Activated T-cell treated with anti-CD3 and anti-CD28 coated beads, Interleukin-2, amount 50 U/mL, for 4 hours (primary cell): ENCODE data around the gene SIRT3. TPM values are rescaled to one million over a fixed set of nuclear protein-coding genes. Genes with fewer than 3 reads are reported as not detected.
"Not testable (repeated sequence)": the region's sequence is repeated elsewhere in the genome, so short reads cannot be mapped to it uniquely, and the experiment has no call there.

Experiments
- ATAC-seq, 2 donors: fragments of 200-7000 bp; cut with Tn5 transposase; one replicate each; pipeline ENCODE4 v1.10.0; 2021
- DNase-seq: peaks from one replicate; pipeline ENCODE4 v3.0.0-alpha.2; 2020
- H3K27me3 Mint-ChIP-seq: one replicate; pipeline ENCODE4 v1.8.0; 2021; ENCODE audit warnings: low read depth, mixed read lengths
- H3K36me3 Mint-ChIP-seq: one replicate; pipeline ENCODE4 v1.8.0; 2022; ENCODE audit warnings: mixed read lengths; ENCODE audit not compliant: insufficient read depth
- H3K4me1 Mint-ChIP-seq: one replicate; pipeline ENCODE4 v1.8.0; 2021; ENCODE audit warnings: low read depth, mixed read lengths
- H3K4me3 Mint-ChIP-seq: one replicate; pipeline ENCODE4 v1.8.0; 2021; ENCODE audit warnings: mild to moderate bottlenecking, moderate library complexity, mixed read lengths
- H3K9me3 Mint-ChIP-seq: one replicate; pipeline ENCODE4 v1.8.0; 2021; ENCODE audit warnings: mixed read lengths
- total RNA-seq, 3 donors: library from RNA; stranded (reverse); gene quantifications; one replicate each; pipeline ENCODE4 v1.2.1, GENCODE V29; 2021

The SIRT3 gene
- total RNA-seq, 3 donors from 2014 or later, result 7.0 to 12.6 (median 8.3) TPM

- peaks cover 36% of the 10 kb centered on the region for H3K36me3 Mint-ChIP-seq
- H3K9me3 Mint-ChIP-seq, ATAC-seq, H3K27me3 Mint-ChIP-seq, DNase-seq: not testable (repeated sequence)
- H3K4me3 Mint-ChIP-seq, result peak overlapping the region; percentile 97
- peaks cover 56% of the 10 kb centered on the region for H3K4me1 Mint-ChIP-seq
Measured at GRCh38 chr11:238346-238745, 2.2 kb upstream of the SIRT3 start.

GRCh38 chr11:236774-237767 lies 929 bp upstream of the SIRT3 start, which contains the start of gene PSMD13:
Gene PSMD13 (plus strand): TSS chr11:236976. CDS start chr11:237050, 74 bp downstream.
- Mint-ChIP-seq H3K4me3 (peak within 1 kb of the TSS; percentile 97), H3K27me3 (no peaks in the 10 kb centered on the region), H3K4me1 (peaks cover 50% of the 10 kb centered on the region), H3K36me3 (peaks cover 27% of the 10 kb centered on the region), H3K9me3 (no peaks in the 10 kb centered on the region)
- ATAC-seq, result peak; percentile 82 to 85
- DNase-seq, result peak; percentile 82

DNA sequence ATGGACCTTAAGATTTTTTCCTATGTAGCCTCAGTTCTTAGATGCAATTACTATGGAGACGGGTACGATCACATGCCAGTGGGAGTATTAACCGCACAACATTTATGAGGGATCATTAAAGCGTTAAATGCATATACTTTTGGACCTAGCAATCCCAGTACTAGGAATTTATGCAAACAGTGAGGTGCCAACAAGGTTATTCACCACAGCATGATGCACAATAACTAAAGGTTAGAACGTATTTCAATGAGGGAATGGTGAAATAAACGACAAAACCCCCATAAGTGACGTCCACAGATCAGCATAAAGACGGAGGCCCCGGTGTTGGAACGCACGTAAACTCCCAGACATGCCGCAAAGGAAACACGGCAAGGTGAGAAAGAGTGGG lies 539 bp downstream of the SIRT3 start:
- H3K36me3 Mint-ChIP-seq, result peaks cover 17% of the 10 kb centered on the region
- H3K4me1 Mint-ChIP-seq, result peaks cover 40% of the 10 kb centered on the region
- H3K4me3 Mint-ChIP-seq, result peak overlapping the region; percentile 84
- peak; percentile 60 for DNase-seq
- peak; percentile 53 to 56 for ATAC-seq
- no peaks in the 10 kb centered on the region for H3K9me3 Mint-ChIP-seq
- H3K27me3 Mint-ChIP-seq, result no peaks in the 10 kb centered on the region

DNA sequence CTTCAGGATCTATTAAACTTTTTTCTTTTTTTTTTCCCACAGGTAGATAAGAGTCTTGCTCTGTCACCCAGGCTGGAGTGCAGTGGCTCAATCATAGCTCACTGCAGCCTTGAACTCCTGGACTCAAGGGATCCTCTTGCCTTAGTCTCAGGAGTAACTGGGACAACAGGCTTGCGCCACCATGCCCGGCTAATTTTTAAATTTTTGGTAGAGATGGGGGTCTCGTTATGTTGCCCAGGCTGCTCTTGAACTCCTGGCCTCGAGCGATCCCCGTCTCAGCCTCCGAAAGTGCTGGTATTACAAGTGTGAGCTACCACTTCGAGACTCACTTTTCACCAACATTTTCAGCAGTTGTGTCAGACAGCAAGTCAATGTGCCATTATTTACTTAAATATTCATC lies 962 bp downstream of the SIRT3 start:
- Mint-ChIP-seq H3K9me3 (no peaks in the 10 kb centered on the region), H3K27me3 (no peaks in the 10 kb centered on the region), H3K4me3 (peak overlapping the region; percentile 84), H3K4me1 (peaks cover 37% of the 10 kb centered on the region), H3K36me3 (peaks cover 15% of the 10 kb centered on the region)
- ATAC-seq, result no peak
- no peak for DNase-seq

GRCh38 chr11:232783-233565 lies 3.2 kb downstream of the SIRT3 start:
- peaks cover 19% of the 10 kb centered on the region for H3K4me1 Mint-ChIP-seq
- DNase-seq (no peak), ATAC-seq (no peak)
- peaks cover 2% of the 10 kb centered on the region for H3K36me3 Mint-ChIP-seq
- H3K27me3 Mint-ChIP-seq, result no peaks in the 10 kb centered on the region
- no peaks in the 10 kb centered on the region for H3K9me3 Mint-ChIP-seq
- H3K4me3 Mint-ChIP-seq, result no peak overlapping the region

GRCh38 chr11:230431-230830 lies 5.7 kb downstream of the SIRT3 start:
- H3K27me3 Mint-ChIP-seq, result no peaks in the 10 kb centered on the region
- H3K4me3 Mint-ChIP-seq, result no peak overlapping the region
- ATAC-seq (no peak), DNase-seq (no peak)
- peaks cover 17% of the 10 kb centered on the region for H3K4me1 Mint-ChIP-seq
- no peaks in the 10 kb centered on the region for H3K9me3 Mint-ChIP-seq
- peaks cover 4% of the 10 kb centered on the region for H3K36me3 Mint-ChIP-seq

DNA sequence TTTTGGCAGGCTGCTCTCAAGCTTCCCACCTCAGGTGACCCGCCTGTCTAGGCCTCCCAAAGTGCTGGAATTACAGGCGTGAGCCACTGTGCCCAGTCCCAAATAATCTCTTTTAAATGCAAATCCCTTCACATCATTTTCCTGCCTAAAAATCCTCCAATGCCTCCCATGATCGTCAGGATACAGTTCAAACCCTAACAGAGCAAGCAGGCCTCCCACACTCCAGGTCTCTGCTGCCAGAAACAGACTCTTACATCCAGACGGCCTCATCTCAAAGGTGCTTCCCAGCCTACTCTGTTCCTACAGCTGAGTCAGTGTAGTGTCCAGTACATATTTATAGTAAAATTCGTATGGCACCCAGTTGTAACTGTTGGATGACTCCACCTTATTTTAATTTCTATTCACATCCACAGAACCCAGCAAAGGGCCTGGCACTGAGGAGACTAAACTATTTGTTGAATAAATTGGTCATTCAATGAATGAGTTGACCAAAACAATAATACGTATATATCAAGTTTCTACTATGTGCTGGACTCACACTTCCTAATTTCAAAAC lies 8.2 kb downstream of the SIRT3 start:
- Mint-ChIP-seq H3K4me1 (peaks cover 9% of the 10 kb centered on the region), H3K27me3 (no peaks in the 10 kb centered on the region), H3K4me3 (no peak overlapping the region), H3K36me3 (peaks cover 6% of the 10 kb centered on the region), H3K9me3 (no peaks in the 10 kb centered on the region)
- DNase-seq (no peak), ATAC-seq (no peak)

DNA sequence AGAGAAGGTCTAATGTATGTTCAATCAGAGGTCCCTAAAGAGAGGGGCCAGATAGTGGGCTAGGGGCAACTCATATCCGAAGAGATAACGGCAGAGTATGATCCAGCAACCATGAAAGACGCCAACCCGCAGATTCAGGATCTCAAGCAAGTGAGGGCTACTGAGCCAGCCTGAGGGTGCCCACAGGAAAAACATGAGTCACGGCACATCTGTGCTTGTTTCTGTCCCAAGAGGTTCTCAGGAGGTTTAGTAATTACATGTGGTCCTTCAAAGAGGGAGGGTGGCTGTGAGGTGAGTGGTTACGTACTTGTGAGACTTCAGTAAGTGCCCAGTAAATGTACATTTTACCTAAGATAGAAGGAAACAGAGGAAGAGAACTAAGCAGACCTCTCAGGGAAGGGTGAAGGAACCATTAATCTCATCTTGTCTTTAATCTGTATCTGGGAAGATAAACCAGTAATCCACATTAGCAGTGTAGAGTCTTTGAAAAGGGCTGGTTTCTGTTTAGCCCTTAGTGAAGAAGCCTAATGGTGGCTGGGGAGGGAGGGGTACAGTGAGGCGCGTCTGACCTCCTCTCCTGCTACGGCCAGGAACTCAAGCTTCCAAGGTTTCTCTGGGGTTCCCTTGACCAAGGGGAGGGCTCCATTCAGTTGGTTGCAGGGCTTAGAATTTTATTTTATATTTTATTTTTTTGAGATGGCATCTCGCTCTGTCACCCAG lies 10.2 kb downstream of the SIRT3 start:
- ATAC-seq (peak in 1 of 2 donors; percentile 18), DNase-seq (no peak)
- Mint-ChIP-seq H3K27me3 (no peaks in the 10 kb centered on the region), H3K4me1 (peaks cover 9% of the 10 kb centered on the region), H3K36me3 (peaks cover 15% of the 10 kb centered on the region), H3K4me3 (no peak overlapping the region), H3K9me3 (no peaks in the 10 kb centered on the region)

DNA sequence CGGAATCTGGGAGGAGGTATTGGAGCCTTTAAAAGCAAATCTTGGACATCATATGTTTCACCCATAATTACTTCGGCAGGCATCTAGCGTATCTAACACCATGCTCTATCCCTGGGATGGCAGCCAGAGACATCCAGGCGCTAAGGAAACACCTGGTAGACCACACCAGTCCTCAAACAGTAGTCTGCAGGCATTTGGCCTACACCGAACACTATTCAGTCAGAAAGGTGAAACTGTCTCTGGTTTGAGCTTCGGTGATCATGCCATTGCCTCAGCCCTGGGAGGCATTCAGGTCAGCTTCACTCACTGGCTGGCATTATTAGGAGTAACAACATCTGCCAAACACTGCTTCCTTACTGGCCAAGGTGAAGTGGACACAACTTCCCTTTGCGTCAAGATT lies 11.7 kb downstream of the SIRT3 start:
- Mint-ChIP-seq H3K4me3 (no peak overlapping the region), H3K36me3 (peaks cover 13% of the 10 kb centered on the region), H3K9me3 (no peaks in the 10 kb centered on the region), H3K4me1 (peaks cover 9% of the 10 kb centered on the region), H3K27me3 (no peaks in the 10 kb centered on the region)
- ATAC-seq, result no peak
- no peak for DNase-seq

DNA sequence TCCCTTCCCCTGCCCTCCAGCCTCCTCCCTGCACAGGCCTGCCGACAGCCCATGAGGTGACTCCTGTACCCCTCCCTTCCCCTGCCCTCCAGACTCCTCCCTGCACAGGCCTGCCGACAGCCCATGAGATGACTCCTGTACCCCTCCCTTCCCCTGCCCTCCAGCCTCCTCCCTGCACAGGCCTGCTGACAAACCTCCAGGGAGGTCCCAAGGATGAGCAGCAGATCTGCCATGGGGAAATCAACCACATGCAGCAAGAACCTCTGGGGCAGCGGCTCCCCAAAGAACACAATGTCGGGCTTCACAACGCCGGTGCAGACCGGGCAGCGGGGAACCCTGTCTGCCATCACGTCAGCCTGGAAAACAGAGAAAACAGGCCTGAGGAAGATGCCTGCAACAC lies 12.3 kb downstream of the SIRT3 start:
- no peak overlapping the region for H3K4me3 Mint-ChIP-seq
- H3K36me3 Mint-ChIP-seq, result peaks cover 13% of the 10 kb centered on the region
- ATAC-seq (no peak), DNase-seq (no peak)
- no peaks in the 10 kb centered on the region for H3K9me3 Mint-ChIP-seq
- peaks cover 9% of the 10 kb centered on the region for H3K4me1 Mint-ChIP-seq
- H3K27me3 Mint-ChIP-seq, result no peaks in the 10 kb centered on the region

- DNase-seq (no peak), ATAC-seq (no peak)
- H3K36me3 Mint-ChIP-seq, result peaks cover 13% of the 10 kb centered on the region
- peaks cover 6% of the 10 kb centered on the region for H3K4me1 Mint-ChIP-seq
- no peaks in the 10 kb centered on the region for H3K27me3 Mint-ChIP-seq
- H3K4me3 Mint-ChIP-seq, result no peak overlapping the region
- no peaks in the 10 kb centered on the region for H3K9me3 Mint-ChIP-seq
Measured at GRCh38 chr11:223026-223789, 12.9 kb downstream of the SIRT3 start.

DNA sequence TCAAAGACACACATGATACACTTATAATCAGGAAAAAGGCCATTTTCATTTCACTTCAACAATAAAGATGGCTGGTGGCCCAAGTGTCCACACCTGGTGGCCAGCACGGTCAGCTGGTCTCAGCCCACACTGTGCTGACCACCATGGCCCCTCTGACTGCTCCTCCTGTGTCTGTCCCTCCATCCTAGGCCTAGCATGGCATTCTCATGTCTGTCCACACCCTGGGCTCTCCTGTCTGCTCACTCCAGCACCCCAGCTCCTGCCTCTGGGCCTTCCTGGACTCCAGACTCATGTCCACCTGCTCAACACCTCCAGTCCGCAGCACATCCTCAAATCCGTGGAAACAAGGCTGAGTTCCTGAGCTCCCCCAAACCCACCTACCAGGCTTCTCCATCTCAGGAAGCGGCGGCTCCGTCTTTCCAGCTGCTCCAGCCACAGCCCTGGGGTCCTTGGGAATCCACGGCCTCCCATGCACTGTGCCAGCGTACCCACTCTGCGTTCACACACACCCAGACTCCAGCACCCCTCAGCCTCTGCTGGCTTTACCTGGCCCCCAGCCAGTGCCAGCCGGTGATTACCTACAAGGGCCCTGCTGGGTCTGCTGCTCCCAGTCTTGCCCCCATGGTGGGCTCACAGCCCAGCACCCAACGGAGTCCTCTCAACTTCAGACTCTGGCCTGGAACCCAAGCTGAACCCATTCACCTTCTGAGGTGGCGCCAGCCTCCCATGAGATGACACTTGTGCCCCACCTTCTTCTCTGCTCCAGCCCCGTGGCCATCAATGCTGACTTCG lies 13.9 kb downstream of the SIRT3 start:
- Mint-ChIP-seq H3K4me3 (no peak overlapping the region), H3K27me3 (no peaks in the 10 kb centered on the region), H3K9me3 (no peaks in the 10 kb centered on the region), H3K4me1 (peaks cover 14% of the 10 kb centered on the region), H3K36me3 (peaks cover 13% of the 10 kb centered on the region)
- ATAC-seq, result no peak
- no peak for DNase-seq

DNA sequence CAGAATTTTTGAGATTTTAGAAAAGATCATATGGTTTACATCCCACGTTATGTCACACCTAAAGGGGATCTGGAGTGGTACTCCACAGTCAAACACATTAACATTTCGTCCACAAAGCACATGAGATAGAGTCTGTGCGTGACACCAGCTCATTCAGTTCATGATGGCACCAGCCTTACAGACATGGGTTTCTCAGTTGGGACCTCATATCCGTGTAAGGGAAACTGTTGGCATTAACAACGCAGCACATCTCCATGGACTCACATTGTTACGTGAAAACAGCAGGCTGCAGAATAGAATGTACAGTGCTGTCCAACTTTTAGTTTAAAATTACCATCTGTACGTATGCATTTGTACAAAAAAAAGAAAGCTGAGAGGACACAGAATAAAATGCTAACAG lies 14.6 kb downstream of the SIRT3 start:
- Mint-ChIP-seq H3K9me3 (no peaks in the 10 kb centered on the region), H3K4me1 (peaks cover 14% of the 10 kb centered on the region), H3K36me3 (peaks cover 13% of the 10 kb centered on the region), H3K4me3 (no peak overlapping the region), H3K27me3 (no peaks in the 10 kb centered on the region)
- DNase-seq, result no peak
- no peak for ATAC-seq
